SK-MEL-5 (cell line): ENCODE data around the gene OR4K2. TPM values are rescaled to one million over a fixed set of nuclear protein-coding genes. Genes with fewer than 3 reads are reported as not detected.
"Not testable (repeated sequence)": the region's sequence is repeated elsewhere in the genome, so short reads cannot be mapped to it uniquely, and the experiment has no call there.

Experiments used
- DNase-seq: peaks from one replicate; pipeline ENCODE4 v3.0.0-alpha.2; 2016; ENCODE audit warnings: low read depth, low spot score
- in situ Hi-C: cut with HindIII; loops from 2 replicates; pipeline ENCODE4 v1.10.0; 2016; ENCODE audit warnings: low sequenced_read_pairs, high pct_unique_total_duplicates, low pct_unique_long_range_greater_than_20kb
- polyA plus RNA-seq, 2 experiments: library from polyadenylated mRNA; depleted of rRNA; stranded (reverse); fragments of >200 nt; gene quantifications; 2 replicates each; pipeline ENCODE4 v1.2.3, GENCODE V29; 2015
- total RNA-seq: library from RNA; depleted of rRNA; stranded (reverse); fragments of >200 nt; shearing (Covaris generic); gene quantifications from 2 replicates; pipeline ENCODE4 v1.2.3, GENCODE V29; 2014; rRNA removed

OR4K2 gene
- not detected in 2 replicates for total RNA-seq
- polyA plus RNA-seq (2015; cell fraction: cytosol; rRNA removed), result not detected in 2 replicates
- polyA plus RNA-seq (2015; cell fraction: nucleus; rRNA removed), result not detected in 2 replicates

- no peak for DNase-seq
- in situ Hi-C loops, result no loop called here
Observed at GRCh38 chr14:19874842-19875241, at the start of gene OR4K2. TSS of gene OR4K2 (plus strand) at chr14:19875142. CDS start at chr14:19876268, 1,126 bp downstream.

- in situ Hi-C loops, result not testable (repeated sequence)
- peak; percentile 28 for DNase-seq
Observed at GRCh38 chr14:19827626-19828244, 47.2 kb upstream of the OR4K2 start.

GRCh38 chr14:19828314-19828713 is 46.6 kb upstream of the OR4K2 start:
- in situ Hi-C loops, result no loop called here
- DNase-seq, result no peak

DNA sequence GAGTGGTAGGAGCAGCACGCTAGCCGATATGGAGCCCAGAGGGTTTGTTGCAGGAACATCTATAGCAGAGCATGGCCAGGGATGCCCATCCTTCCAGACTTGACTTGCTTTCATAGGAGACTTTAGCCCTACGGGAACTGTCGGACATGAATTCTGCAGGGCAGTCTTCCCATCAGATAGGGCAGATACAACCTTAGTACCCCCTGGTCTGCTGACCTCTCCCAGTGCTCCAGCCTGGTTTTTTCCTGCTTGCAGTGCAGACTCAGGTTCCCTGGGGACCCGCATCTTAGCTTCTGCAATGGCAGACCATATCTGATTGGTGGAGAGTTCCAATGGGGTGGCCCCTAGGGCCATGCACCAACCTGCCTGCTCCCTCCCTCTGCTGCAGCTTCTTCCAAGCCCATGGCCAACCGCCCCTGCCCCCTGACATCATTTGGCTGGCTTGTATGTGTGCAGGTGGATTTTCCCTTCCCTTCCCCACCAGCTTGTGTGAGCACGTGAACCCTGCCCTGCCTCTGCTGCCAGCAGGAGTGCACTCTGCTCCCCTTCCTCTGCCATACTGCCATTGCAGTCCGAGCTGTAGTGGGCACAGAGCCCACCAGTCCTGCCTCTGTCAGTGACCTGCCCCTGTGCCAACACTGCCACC is 40.6 kb upstream of the OR4K2 start:
- in situ Hi-C loops, DNase-seq: not testable (repeated sequence)

GRCh38 chr14:19838433-19838832 is 36.5 kb upstream of the OR4K2 start:
- in situ Hi-C loops, result no loop called here

DNA sequence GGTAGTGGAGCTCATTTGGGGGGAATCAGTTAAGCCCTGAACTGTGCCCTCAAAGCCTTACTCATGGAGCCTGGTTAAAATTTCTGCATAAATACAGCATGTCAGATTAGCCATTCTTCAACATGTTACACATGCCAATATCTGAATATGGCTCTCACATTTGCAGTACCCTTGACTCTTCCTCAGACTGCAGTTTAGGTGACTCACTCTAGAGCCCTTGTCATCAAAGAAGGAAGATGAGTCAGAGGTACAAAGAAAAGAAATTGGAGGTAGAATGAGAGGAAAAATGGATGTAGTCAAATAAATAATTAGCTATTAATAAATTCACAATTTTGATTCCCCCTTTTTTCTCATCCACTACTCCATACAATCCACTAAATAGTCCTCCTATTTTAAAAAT is 23.6 kb upstream of the OR4K2 start:
- in situ Hi-C loops, result no loop called here
- DNase-seq, result no peak

More at GRCh38 chr14:19838433-19838832, 36.5 kb upstream of the OR4K2 start:
- no peak for DNase-seq

DNA sequence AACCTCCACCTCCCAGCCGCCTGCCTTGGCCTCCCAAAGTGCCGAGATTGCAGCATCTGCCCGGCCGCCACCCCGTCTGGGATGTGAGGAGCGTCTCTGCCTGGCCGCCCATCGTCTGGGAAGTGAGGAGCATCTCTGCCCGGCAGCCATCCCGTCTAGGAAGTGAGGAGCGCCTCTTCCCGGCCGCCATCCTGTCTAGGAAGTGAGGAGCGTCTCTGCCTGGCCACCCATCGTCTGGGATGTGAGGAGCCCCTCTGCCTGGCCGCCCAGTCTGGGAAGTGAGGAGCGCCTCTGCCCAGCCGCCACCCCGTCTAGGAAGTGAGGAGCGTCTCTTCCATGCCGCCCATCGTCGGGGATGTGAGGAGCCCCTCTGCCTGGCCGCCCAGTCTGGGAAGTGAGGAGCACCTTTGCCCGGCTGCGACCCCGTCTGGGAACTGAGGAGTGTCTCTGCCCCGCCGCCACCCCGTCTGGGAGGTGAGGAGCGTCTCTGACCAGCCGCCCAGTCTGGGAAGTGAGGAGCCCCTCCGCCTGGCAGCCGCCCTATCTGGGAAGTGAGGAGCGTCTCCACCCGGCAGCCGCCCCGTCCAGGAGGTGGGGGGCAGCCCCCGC is 8.8 kb upstream of the OR4K2 start:
- DNase-seq, result not testable (repeated sequence)

GRCh38 chr14:19873178-19873577 is 1.8 kb upstream of the OR4K2 start:
- in situ Hi-C loops, result no loop called here
- DNase-seq, result no peak

More for the DNA sequence above, 8.8 kb upstream of the OR4K2 start:
- in situ Hi-C loops, result not testable (repeated sequence)

DNA sequence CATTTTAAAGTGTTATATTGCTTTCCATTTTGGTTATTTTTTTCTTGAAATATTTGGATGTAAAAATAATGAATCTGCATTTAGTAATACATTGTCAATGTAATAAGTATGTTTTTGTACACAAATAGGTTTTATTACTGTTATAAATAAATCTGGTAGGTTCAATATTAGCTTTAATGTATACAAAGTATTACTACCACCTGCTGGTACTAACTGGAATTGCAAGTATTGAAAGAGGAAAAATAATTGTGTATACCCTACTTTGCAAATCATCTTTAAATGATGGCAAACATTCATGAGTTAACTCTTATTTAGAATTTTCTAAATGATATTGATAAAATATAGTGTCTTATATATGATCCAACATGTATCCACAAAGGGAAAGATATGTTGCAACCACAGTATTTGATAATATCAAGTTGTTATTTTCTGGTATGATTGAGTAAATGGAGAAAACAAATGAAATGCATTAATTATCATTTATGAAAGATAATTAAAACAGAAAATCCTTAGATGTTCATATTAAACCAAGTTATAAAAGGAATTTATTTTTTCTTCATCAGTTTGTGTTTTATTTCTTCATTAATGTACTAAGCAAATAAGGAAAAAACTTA is 3.2 kb downstream of the OR4K2 start:
- in situ Hi-C loops, result no loop called here
- peak; percentile 63 for DNase-seq

DNA sequence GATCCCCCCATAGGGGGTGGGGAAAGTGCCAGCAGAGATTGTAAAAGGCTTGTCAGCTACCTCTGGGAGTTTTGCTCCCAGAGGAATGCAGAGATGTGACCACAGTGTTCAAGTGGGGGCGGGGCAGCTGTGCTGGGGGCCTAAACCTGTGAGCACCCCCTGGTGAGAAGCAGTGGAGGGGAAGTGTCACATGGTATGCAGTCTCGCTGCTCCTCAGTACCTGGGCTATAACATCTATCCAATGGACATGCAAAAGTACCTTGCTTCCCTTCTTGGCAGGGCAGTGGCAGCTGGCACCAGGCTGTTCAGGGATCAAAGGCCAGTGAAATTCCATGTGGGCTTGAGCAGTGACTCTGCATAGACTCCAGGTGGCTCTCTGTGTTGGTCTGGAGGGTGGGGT is 20.3 kb downstream of the OR4K2 start:
- no peak for DNase-seq
- in situ Hi-C loops, result no loop called here

- no peak for DNase-seq
Observed at GRCh38 chr14:19900999-19901398, 26.1 kb downstream of the OR4K2 start.

GRCh38 chr14:19902409-19902808 is 27.5 kb downstream of the OR4K2 start:
- DNase-seq, result no peak
- in situ Hi-C loops, result no loop called here

More at GRCh38 chr14:19900999-19901398, 26.1 kb downstream of the OR4K2 start:
- in situ Hi-C loops, result no loop called here

DNA sequence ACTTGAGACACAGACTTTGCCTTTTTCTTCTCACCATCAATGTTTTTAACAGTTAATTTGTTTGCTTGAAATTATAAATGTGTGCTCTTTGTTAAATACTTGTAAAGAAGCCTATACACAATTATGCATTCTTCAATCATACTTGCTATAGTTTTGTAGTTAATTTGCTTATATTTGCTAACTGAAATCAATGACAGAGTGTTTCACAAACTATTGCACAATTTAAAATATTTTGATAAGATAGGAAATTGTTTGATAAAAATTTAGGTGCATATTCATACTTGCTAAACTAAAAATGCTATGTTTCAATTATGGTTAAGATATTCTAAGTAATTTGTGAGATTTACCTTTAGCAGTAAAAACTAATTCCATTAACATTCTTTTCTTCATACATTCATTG is 31.7 kb downstream of the OR4K2 start:
- DNase-seq, result no peak
- in situ Hi-C loops, result no loop called here

DNA sequence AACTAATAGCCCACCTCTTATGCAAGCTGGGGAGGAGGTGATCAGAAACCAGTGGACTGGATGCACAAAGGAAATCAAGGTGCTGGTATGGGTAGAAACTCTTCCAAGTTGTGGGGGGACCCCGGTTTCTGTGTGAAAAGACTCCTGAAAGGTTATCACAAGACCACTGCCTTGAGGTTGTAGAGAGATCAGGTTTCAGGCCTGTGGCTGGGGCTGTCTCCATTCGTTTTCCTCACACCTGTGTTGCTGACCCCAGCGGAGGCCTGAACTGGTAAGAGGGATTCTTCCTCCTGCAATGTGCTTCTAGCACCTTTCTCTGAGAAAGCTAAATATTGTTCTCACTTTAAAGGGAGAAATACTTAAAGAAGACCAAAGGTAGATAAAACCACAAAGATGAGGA is 36.2 kb downstream of the OR4K2 start:
- no peak for DNase-seq
- in situ Hi-C loops, result no loop called here

GRCh38 chr14:19917243-19917642 is 42.3 kb downstream of the OR4K2 start:
- in situ Hi-C loops, result no loop called here
- DNase-seq, result no peak

DNA sequence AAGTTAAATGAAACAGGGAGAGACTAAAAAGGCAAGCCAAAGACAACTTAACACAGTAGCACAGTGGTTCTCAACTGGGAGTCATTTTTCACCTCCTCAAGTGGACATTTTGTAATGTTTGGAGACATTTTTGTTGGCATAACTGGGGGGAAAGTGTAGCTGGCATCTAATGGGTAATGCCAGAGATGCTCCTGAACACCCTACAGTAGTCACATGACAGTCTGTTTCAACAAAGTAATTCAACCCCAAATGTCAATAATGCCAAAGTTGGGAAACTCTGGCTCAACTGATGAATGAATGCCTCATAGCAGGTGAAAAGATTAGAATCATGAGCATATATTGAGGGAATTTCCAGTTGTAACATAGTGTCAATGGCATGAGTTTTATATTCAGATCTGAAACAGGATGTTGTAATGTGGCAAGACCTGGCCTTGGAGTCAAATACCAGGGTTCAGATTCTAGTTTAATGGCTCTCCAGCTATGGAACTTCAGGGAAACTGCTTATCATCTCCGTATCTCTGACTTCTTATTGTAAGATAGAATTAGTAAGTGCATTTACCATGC is 43.1 kb downstream of the OR4K2 start:
- DNase-seq, result no peak
- in situ Hi-C loops, result no loop called here

GRCh38 chr14:19918553-19919264 is 43.8 kb downstream of the OR4K2 start:
- in situ Hi-C loops, result no loop called here
- no peak for DNase-seq
